Activated CD4-positive, alpha-beta T cell treated with anti-CD3 and anti-CD28 coated beads for 36 hours (primary cell): Measurements from ENCODE around the gene HMSD. TPM values are rescaled to one million over a fixed set of nuclear protein-coding genes. Genes with fewer than 3 reads are reported as not detected.

Experiments
- ATAC-seq: fragments of 200-7000 bp; cut with Tn5 transposase; one replicate; pipeline ENCODE4 v1.10.0; 2021; ENCODE audit warnings: mild to moderate bottlenecking, moderate library complexity
- CTCF ChIA-PET: fragments of 350-600 bp; sonication (Branson Sonifier 250); formaldehyde crosslinking; loops from one replicate; lab custom pipeline; 2021; ENCODE audit warnings: antibody characterized with exemption; lab: Charles Lee
- POLR2A ChIA-PET: fragments of 350-600 bp; sonication (Branson Sonifier 250); formaldehyde crosslinking; loops from one replicate; lab custom pipeline; 2021; ENCODE audit warnings: antibody characterized with exemption, inconsistent platforms; lab: Charles Lee
- DNase-seq: peaks from one replicate; pipeline ENCODE4 v3.0.0-alpha.2; 2020
- H3K27ac Mint-ChIP-seq: one replicate; pipeline ENCODE4 v1.8.0; 2021; ENCODE audit warnings: mixed read lengths
- H3K27me3 Mint-ChIP-seq: one replicate; pipeline ENCODE4 v1.8.0; 2021; ENCODE audit warnings: mixed read lengths
- H3K36me3 Mint-ChIP-seq: one replicate; pipeline ENCODE4 v1.8.0; 2021; ENCODE audit warnings: low read depth, mixed read lengths
- H3K4me1 Mint-ChIP-seq: one replicate; pipeline ENCODE4 v1.8.0; 2021; ENCODE audit warnings: mixed read lengths
- H3K4me3 Mint-ChIP-seq: one replicate; pipeline ENCODE4 v1.8.0; 2021; ENCODE audit warnings: mild to moderate bottlenecking, moderate library complexity, mixed read lengths
- H3K9me3 Mint-ChIP-seq: one replicate; pipeline ENCODE4 v1.8.0; 2021; ENCODE audit warnings: low read depth, mixed read lengths
- intact Hi-C, 2 experiments: fragments of 100-400 bp; cut with DNase I in 1 of 2; cut with micrococcal nuclease in 1 of 2; formaldehyde crosslinking; loops; one replicate each; pipeline versions ENCODE4 v1.14.2 to v1.15.1; 2022 to 2024; cut with DNase I, micrococcal nuclease
- total RNA-seq, 2 experiments: library from RNA; stranded (reverse); gene quantifications; one replicate each; pipeline ENCODE4 v1.2.3, GENCODE V29; 2021

Gene HMSD
- total RNA-seq, 2 experiments from 2014 or later = 18.8 to 26.7 TPM

- POLR2A ChIA-PET = interaction anchor here (0.6 kb wide), 1 partner anchor 15 kb away, joined by 3 read pairs; no protein-coding TSS in a partner anchor
- intact Hi-C loops = loop anchor here (5.0 to 10.0 kb wide), 3 partner anchors 83 to 1450 kb away; partner anchors contain the start of genes KDSR (in 1 of the 2) and ZCCHC2 (in 1 of the 2)
- H3K4me3 Mint-ChIP-seq = no peak overlapping the region
- H3K9me3 Mint-ChIP-seq = no peaks in the 10 kb centered on the region
- ATAC-seq = no peak
- peak overlapping the region; percentile 44 for H3K27ac Mint-ChIP-seq
- peak; percentile 41 for DNase-seq
- peaks cover 3% of the 10 kb centered on the region for H3K36me3 Mint-ChIP-seq
- peaks cover 33% of the 10 kb centered on the region for H3K4me1 Mint-ChIP-seq
- H3K27me3 Mint-ChIP-seq = no peaks in the 10 kb centered on the region
- CTCF ChIA-PET = interaction anchor here (0.7 to 1.3 kb wide), 5 partner anchors 10 to 1200 kb away, joined by 3 to 5 read pairs (median 3); no protein-coding TSS in a partner anchor
Observed at GRCh38 chr18:63974991-63975390, 25.9 kb downstream of the HMSD start.

DNA sequence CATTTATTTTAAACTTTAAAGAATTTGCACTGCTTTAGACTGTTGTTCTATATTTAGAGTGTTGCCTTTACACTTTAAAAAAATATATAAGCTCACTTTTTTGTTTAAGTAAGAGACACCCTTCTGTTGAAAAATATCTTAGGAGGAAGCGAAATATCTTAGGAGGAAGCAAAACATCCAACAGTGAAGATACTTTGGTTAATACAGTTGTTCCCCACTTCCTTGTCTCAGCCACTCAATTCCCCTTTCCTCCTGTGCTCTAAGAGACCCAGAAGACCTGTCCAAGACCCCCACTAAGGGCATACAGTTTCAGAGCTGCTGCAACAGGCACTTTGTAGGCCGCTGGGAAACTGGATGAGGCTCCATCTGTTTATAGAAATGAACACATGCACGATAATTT, 26.5 kb downstream of the HMSD start:
- peaks cover 35% of the 10 kb centered on the region for H3K4me1 Mint-ChIP-seq
- H3K27ac Mint-ChIP-seq = no peak overlapping the region
- ATAC-seq (no peak), DNase-seq (no peak)
- H3K36me3 Mint-ChIP-seq = peaks cover 7% of the 10 kb centered on the region
- no peak overlapping the region for H3K4me3 Mint-ChIP-seq
- H3K9me3 Mint-ChIP-seq = no peaks in the 10 kb centered on the region
- ChIA-PET CTCF (interaction anchor here (0.6 to 1.3 kb wide), 5 partner anchors 10 to 1357 kb away, joined by 3 to 5 read pairs (median 4); no protein-coding TSS in a partner anchor), POLR2A (interaction anchor here (0.6 kb wide), 1 partner anchor 16 kb away, joined by 3 read pairs; no protein-coding TSS in a partner anchor)
- no peaks in the 10 kb centered on the region for H3K27me3 Mint-ChIP-seq
- intact Hi-C loops = loop anchor here (5.0 to 10.0 kb wide), 3 partner anchors 83 to 1451 kb away; partner anchors contain the start of genes KDSR (in 1 of the 2) and ZCCHC2 (in 1 of the 2)

DNA sequence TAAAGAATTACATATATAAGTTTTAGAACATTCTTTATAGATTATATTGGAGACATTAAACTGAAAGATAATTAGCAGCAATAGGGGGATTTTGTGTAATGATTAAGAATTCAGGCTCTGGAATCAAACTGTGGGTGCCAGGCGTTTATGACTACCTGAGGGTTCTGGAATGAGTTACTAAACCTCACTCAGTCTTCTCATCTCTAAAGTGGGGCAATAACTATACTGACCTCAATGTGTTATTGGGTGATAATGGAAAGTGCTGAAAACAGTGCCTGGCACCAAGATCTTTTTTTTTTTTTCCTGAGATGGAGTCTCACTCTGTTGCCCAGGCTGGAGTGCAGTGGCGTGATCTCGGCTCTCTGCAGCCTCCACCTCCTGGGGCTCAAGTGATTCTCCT, 27.9 kb downstream of the HMSD start:
- Mint-ChIP-seq H3K27me3 (no peaks in the 10 kb centered on the region), H3K4me1 (peaks cover 23% of the 10 kb centered on the region)
- POLR2A ChIA-PET = no interaction called here

GRCh38 chr18:63979409-63979920, 30.4 kb downstream of the HMSD start:
- Mint-ChIP-seq H3K4me1 (peaks cover 17% of the 10 kb centered on the region), H3K27me3 (no peaks in the 10 kb centered on the region), H3K36me3 (peaks cover 25% of the 10 kb centered on the region), H3K9me3 (no peaks in the 10 kb centered on the region), H3K27ac (no peak overlapping the region), H3K4me3 (no peak overlapping the region)
- intact Hi-C loops = loop anchor here (1.0 to 10.0 kb wide), 8 partner anchors 9 to 1455 kb away; partner anchors contain the start of genes KDSR (in 1 of the 2), SERPINB8 (in 1 of the 2) and ZCCHC2 (in 1 of the 2)
- peak; percentile 56 for ATAC-seq
- ChIA-PET CTCF (no interaction called here), POLR2A (no interaction called here)
- peak; percentile 48 for DNase-seq

More for the DNA sequence above, 27.9 kb downstream of the HMSD start:
- intact Hi-C loops = loop anchor here (5.0 to 10.0 kb wide), 3 partner anchors 85 to 1452 kb away; partner anchors contain the start of genes KDSR (in 1 of the 2) and ZCCHC2 (in 1 of the 2)
- CTCF ChIA-PET = interaction anchor here (1.0 kb wide), 1 partner anchor 13 kb away, joined by 3 read pairs; no protein-coding TSS in a partner anchor
- Mint-ChIP-seq H3K9me3 (no peaks in the 10 kb centered on the region), H3K36me3 (peaks cover 18% of the 10 kb centered on the region), H3K4me3 (no peak overlapping the region), H3K27ac (no peak overlapping the region)
- no peak for DNase-seq
- ATAC-seq = no peak

- POLR2A ChIA-PET = no interaction called here
- ATAC-seq = no peak
- H3K27me3 Mint-ChIP-seq = no peaks in the 10 kb centered on the region
Observed at GRCh38 chr18:63980027-63980426, 30.9 kb downstream of the HMSD start.

DNA sequence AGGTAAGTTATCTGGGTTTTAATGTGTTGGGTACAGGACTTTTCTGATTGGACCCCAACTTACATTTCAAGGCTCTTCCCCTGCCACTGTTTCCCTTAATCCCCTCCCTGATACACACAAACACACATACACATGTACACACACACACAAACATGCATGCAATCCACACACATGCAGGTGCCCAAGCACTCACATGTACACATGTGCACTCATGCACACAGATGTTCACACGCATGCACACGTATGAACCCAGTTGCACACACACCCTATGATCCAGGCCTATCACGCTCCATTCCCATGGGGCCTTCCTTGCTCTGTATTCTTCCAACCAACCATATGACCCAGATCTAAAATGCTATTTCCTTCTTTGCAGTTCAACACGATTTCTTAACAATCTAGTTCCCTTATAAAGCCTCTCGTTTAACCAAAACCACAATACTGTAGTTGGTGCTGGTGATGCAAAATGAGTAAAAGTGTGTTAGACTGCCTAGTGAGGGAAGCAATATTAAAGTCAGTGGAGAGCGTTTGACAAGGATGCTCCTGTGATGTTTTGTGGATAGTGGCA, 31.9 kb downstream of the HMSD start:
- intact Hi-C loops = no loop called here
- no peaks in the 10 kb centered on the region for H3K27me3 Mint-ChIP-seq
- ChIA-PET CTCF (no interaction called here), POLR2A (no interaction called here)
- DNase-seq (no peak), ATAC-seq (no peak)
- no peaks in the 10 kb centered on the region for H3K9me3 Mint-ChIP-seq
- peaks cover 29% of the 10 kb centered on the region for H3K36me3 Mint-ChIP-seq
- no peak overlapping the region for H3K27ac Mint-ChIP-seq
- H3K4me1 Mint-ChIP-seq = peaks cover 9% of the 10 kb centered on the region
- H3K4me3 Mint-ChIP-seq = no peak overlapping the region

More at GRCh38 chr18:63980027-63980426, 30.9 kb downstream of the HMSD start:
- Mint-ChIP-seq H3K27ac (no peak overlapping the region), H3K36me3 (peaks cover 27% of the 10 kb centered on the region), H3K4me3 (no peak overlapping the region), H3K9me3 (no peaks in the 10 kb centered on the region), H3K4me1 (peaks cover 12% of the 10 kb centered on the region)
- CTCF ChIA-PET = no interaction called here
- no peak for DNase-seq
- intact Hi-C loops = no loop called here

DNA sequence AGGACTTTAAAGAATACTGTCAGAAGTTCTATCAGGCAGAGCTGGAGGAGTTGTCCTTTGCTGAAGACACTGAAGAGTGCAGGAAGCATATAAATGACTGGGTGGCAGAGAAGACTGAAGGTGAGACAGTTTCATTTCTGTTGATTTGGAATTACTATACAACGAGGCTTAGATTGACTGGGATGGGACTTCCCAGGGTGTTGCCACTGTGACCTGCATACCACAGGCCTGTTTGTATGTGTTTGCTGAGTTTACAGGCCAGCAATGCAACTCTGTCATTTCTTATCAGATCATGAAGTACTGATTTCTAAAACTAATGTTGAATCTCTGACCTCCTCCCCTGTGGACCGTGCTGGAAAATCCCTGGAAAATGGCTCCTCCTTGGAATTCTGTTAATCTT, 32.6 kb downstream of the HMSD start:
- ChIA-PET CTCF (no interaction called here), POLR2A (no interaction called here)
- ATAC-seq = no peak
- Mint-ChIP-seq H3K36me3 (peaks cover 29% of the 10 kb centered on the region), H3K4me1 (peaks cover 9% of the 10 kb centered on the region), H3K27ac (no peak overlapping the region), H3K9me3 (no peaks in the 10 kb centered on the region), H3K4me3 (no peak overlapping the region), H3K27me3 (no peaks in the 10 kb centered on the region)
- no peak for DNase-seq
- intact Hi-C loops = no loop called here

DNA sequence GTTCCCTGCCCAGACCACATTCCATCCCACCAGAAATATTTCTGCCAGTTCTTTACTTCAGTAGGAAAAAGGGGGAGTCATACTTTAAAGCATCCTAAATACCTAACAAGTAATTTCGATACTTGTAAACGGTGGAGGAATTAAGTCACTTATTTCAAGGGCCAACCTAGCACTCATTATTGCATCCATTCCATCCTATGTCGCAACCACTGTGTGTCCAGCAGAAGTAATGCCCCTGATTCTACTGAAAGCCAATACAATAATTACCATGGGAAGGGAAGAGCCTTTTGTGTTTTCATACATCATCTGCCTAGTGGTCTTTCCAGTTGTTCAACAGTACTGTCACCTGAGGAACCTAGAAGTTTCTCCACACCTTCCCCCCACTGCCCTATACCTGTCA, 33.3 kb downstream of the HMSD start:
- Mint-ChIP-seq H3K9me3 (no peaks in the 10 kb centered on the region), H3K4me3 (no peak overlapping the region), H3K27ac (peak overlapping the region; percentile 29), H3K4me1 (peaks cover 9% of the 10 kb centered on the region), H3K27me3 (no peaks in the 10 kb centered on the region), H3K36me3 (peaks cover 32% of the 10 kb centered on the region)
- intact Hi-C loops = no loop called here
- no peak for ATAC-seq
- POLR2A ChIA-PET = no interaction called here
- no peak for DNase-seq
- CTCF ChIA-PET = no interaction called here

DNA sequence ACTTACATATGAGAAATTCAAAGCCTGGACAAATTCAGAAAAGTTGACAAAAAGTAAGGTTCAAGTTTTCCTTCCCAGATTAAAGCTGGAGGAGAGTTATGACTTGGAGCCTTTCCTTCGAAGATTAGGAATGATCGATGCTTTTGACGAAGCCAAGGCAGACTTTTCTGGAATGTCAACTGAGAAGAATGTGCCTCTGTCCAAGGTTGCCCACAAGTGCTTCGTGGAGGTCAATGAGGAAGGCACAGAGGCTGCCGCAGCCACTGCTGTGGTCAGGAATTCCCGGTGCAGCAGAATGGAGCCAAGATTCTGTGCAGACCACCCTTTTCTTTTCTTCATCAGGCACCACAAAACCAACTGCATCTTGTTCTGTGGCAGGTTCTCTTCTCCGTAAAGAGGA, 37.8 kb downstream of the HMSD start:
- ChIA-PET POLR2A (no interaction called here), CTCF (no interaction called here)
- intact Hi-C loops = no loop called here
- Mint-ChIP-seq H3K4me3 (no peak overlapping the region), H3K4me1 (no peaks in the 10 kb centered on the region), H3K36me3 (peaks cover 19% of the 10 kb centered on the region), H3K27me3 (no peaks in the 10 kb centered on the region), H3K27ac (no peak overlapping the region), H3K9me3 (no peaks in the 10 kb centered on the region)
- no peak for ATAC-seq
- no peak for DNase-seq

- H3K4me1 Mint-ChIP-seq = peaks cover 4% of the 10 kb centered on the region
- no peak overlapping the region for H3K4me3 Mint-ChIP-seq
- no peak overlapping the region for H3K27ac Mint-ChIP-seq
- no peak for ATAC-seq
- intact Hi-C loops = no loop called here
- ChIA-PET CTCF (interaction anchor here (0.6 to 0.8 kb wide), 2 partner anchors 108 to 1321 kb away, joined by 3 read pairs; no protein-coding TSS in a partner anchor), POLR2A (no interaction called here)
- no peaks in the 10 kb centered on the region for H3K27me3 Mint-ChIP-seq
- DNase-seq = no peak
- no peaks in the 10 kb centered on the region for H3K9me3 Mint-ChIP-seq
- peaks cover 19% of the 10 kb centered on the region for H3K36me3 Mint-ChIP-seq
Observed at GRCh38 chr18:63987743-63988142, 38.6 kb downstream of the HMSD start.

GRCh38 chr18:63992751-63993150, 43.6 kb downstream of the HMSD start:
- Mint-ChIP-seq H3K4me1 (peaks cover 5% of the 10 kb centered on the region), H3K27me3 (no peaks in the 10 kb centered on the region), H3K36me3 (peaks cover 7% of the 10 kb centered on the region), H3K9me3 (peaks cover 9% of the 10 kb centered on the region), H3K27ac (no peak overlapping the region), H3K4me3 (no peak overlapping the region)
- ChIA-PET POLR2A (no interaction called here), CTCF (interaction anchor here (2.3 kb wide), 1 partner anchor 29 kb away, joined by 15 read pairs; no protein-coding TSS in a partner anchor)
- intact Hi-C loops = no loop called here
- DNase-seq (no peak), ATAC-seq (no peak)
